Subcutaneous adipose tissue (tissue), 4 donors: Measurements from ENCODE around the gene KANTR. TPM values are rescaled to one million over a fixed set of nuclear protein-coding genes. Genes with fewer than 3 reads are reported as not detected.

Experiments
- CTCF ChIP-seq: fragments of 450-650 bp; IDR thresholded peaks from one replicate; pipeline ENCODE4 v1.5.1; 2016; ENCODE audit warnings: low read depth, mild to moderate bottlenecking, control low read depth, antibody characterized with exemption, moderate library complexity
- total RNA-seq, 4 donors: library from RNA; depleted of rRNA; stranded (reverse); fragments of >200 nt; gene quantifications; one replicate each; pipeline ENCODE4 v1.1.0, GENCODE V29; 2016

KANTR gene
- total RNA-seq = 10 to 100 TPM; 14.6 to 41.3 (median 19.0) TPM

- no peak for TF ChIP-seq CTCF
Measured at GRCh38 chrX:53093748-53094581, at the start of gene KANTR. TSS of gene KANTR (plus strand) at chrX:53094142. CDS start at chrX:53124273, 30,131 bp downstream.

DNA sequence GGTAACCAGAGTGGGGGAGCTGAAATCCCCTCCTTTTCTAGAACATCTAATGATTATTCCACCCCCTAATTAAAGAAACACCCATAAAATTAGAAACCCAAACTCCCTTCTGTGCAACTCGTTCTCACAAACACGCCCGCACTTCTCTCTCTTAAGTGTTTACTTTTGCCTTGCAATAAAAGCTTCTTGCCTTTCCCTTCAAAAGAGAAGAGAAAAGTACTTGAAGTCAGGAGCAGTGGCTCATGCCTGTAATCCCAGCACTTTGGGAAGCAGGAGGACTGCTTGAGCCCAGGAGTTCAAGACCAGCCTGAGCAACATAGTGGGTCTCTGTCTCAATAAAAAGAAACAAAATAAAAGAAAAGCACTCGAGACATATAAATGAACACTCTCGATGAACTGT is 48.9 kb upstream of the KANTR start:
- TF ChIP-seq CTCF = no peak

GRCh38 chrX:53047228-53047627 is 46.7 kb upstream of the KANTR start:
- TF ChIP-seq CTCF = no peak

DNA sequence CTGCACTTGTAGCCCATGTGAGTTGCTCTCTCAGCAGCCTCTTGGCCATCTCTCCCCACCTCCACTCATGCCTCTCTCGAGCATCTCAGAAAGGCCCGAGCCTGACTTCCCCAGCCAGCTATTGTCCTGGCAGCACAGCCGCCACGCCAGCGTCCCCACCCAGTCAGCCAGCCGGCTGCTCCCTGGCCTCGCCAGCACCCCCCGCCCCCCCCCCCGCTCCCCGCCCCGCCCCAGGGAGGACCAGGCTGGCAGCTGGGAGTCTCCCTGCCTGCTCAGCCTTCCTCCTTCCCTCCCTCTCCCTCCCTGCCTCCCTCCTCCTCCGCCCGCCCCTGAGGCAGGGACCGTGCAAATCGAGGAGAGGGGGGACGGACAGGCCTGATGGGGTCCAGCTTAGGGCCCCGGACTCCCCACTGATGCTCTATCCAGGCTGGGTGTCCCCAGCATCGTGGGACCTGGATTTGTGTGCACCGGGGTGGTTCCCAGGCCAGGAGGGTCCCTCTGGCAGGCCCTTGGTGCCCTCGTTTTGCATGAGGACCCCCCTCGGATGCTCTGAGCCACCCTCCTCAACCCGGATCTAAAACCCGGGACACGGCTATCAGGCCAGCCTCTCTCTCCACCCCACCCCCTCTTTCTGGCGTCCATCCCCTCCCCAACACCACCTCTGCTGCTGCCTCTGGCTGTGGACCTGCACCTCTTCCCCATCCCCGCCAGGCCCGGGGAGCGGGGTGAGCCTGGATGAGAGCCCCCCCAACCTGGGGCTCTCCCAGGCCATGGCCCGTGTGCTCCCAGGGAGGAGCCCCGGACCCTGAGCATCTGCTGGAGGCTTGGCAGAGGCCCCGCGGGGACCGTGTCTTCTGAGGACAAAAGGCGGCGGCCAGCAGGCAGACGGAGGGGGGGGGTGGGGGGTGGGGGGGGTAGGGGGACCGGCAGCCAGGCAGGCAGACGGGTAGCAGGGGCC is 45.5 kb upstream of the KANTR start, which contains the start of gene GPR173:
Gene GPR173 (plus strand): TSS at position 621 of the 958 bp plus-strand sequence. CDS start 27,833 bp downstream, outside the sequence.
- TF ChIP-seq CTCF = no peak

DNA sequence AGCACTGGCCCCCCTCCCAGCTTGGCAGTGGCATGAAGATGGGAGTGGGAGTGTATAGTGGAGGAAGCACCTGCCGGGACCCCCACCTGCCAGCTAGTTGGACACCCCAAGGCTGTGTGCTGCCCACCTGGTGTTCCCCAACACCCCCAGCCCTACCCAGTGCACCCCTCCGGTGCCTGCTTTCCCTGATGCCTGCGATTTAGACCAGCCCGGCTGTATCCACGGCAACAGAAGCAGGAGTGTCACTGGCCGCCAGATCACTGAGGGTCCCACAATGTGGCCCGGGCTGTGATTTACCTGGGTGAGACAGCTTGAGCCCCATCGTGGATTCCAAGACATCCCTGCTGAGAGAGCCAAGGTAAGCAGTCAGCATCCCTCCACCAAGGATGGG is 44.8 kb upstream of the KANTR start:
- TF ChIP-seq CTCF = no peak

DNA sequence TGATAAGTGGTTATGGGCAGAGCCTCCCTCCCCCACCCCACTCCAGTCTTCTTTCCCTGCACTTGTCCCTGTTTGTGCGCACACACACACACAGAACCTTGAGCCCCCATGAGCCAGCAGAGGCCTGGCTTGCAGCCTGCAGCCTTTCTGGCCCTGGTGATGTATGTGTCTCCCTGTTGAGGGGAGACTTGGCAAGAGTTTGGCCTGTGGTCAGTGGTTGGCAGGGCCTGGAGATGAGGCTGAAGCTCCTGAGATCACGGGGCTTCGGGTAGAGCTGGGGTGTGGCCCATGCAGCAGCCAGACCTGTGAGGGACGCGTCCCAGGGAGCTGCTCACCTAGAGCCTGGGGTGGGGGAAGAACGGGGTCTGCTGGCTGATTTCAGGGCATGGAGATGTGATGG is 43.1 kb upstream of the KANTR start:
- no peak for TF ChIP-seq CTCF
